Subcutaneous abdominal adipose tissue (tissue), 5 donors: ENCODE results near the gene GTPBP3.

Source experiments
- H3K27ac ChIP-seq: one replicate; pipeline ENCODE4 v1.7.0; 2013; ENCODE audit warnings: low read depth, mild to moderate bottlenecking, inconsistent platforms, low read length, moderate library complexity
- H3K27me3 ChIP-seq, 5 donors: one replicate each; pipeline ENCODE4 v1.7.0; 2013; ENCODE audit warnings: low read length in 5 of 5, inconsistent platforms in 1 of 5; ENCODE audit not compliant: control insufficient read depth in 5 of 5, insufficient read depth in 4 of 5
- H3K36me3 ChIP-seq, 5 donors: one replicate each; pipeline ENCODE4 v1.7.0; 2013; ENCODE audit warnings: low read length in 5 of 5; ENCODE audit not compliant: control insufficient read depth in 5 of 5, insufficient read depth in 5 of 5
- H3K4me1 ChIP-seq, 5 donors: one replicate each; pipeline ENCODE4 v1.7.0; 2013; ENCODE audit warnings: low read length in 5 of 5, mild to moderate bottlenecking in 3 of 5, moderate library complexity in 1 of 5; ENCODE audit not compliant: control insufficient read depth in 5 of 5, insufficient read depth in 5 of 5
- H3K4me3 ChIP-seq, 5 donors: one replicate each; pipeline ENCODE4 v1.7.0; 2013; ENCODE audit warnings: low read length in 5 of 5, low read depth in 1 of 5
- H3K9ac ChIP-seq, 5 donors: one replicate each; pipeline ENCODE4 v1.7.0; 2013; ENCODE audit warnings: low read length in 5 of 5, mild to moderate bottlenecking in 4 of 5, moderate library complexity in 3 of 5
- H3K9me3 ChIP-seq, 5 donors: one replicate each; pipeline ENCODE4 v1.7.0; 2013; ENCODE audit warnings: low read length in 5 of 5; ENCODE audit not compliant: control insufficient read depth in 5 of 5
- donor health status: healthy.
- donor health status: healthy.
- donor health status: healthy.
- donor health status: healthy.
- donor health status: healthy.

The GTPBP3 gene

DNA sequence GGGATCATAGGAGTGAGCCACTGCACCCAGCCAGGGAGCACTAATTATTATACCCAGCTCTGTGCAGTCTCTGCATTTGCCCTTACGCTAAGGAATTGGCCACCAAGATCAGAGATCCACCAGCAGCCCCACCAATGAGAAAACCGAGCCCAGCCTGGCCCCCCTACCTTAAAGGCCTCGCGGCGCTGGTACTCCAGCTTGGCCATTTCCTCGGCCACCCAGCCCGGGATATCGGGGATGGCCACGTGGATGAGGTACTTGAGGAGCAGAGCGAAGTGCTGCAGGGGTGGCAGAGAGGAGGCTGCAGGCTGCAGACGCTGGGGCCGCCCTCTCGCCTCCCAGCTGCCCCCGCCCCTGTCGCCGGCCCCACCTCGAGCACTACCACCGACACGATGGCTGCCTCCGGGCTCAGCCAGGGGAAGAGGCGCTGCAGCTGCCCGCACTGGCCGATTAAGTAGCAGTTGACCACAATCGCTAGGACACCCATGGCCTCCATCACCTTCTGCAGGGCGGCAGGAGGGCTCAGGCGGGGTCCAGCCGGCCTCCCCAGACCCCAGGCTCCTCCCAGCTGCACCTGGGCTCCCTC lies 10.2 kb upstream of the GTPBP3 start:
- H3K27me3 ChIP-seq, result no peaks in the 10 kb centered on the region
- H3K4me3 ChIP-seq, result no peak overlapping the region
- H3K36me3 ChIP-seq, result peaks cover 0 to 41% (median 12%) of the 10 kb centered on the region in 5 donors
- H3K9me3 ChIP-seq, result no peaks in the 10 kb centered on the region
- no peak overlapping the region for H3K9ac ChIP-seq
- peaks cover 0 to 45% (median 29%) of the 10 kb centered on the region in 5 donors for H3K4me1 ChIP-seq
- no peak overlapping the region for H3K27ac ChIP-seq

DNA sequence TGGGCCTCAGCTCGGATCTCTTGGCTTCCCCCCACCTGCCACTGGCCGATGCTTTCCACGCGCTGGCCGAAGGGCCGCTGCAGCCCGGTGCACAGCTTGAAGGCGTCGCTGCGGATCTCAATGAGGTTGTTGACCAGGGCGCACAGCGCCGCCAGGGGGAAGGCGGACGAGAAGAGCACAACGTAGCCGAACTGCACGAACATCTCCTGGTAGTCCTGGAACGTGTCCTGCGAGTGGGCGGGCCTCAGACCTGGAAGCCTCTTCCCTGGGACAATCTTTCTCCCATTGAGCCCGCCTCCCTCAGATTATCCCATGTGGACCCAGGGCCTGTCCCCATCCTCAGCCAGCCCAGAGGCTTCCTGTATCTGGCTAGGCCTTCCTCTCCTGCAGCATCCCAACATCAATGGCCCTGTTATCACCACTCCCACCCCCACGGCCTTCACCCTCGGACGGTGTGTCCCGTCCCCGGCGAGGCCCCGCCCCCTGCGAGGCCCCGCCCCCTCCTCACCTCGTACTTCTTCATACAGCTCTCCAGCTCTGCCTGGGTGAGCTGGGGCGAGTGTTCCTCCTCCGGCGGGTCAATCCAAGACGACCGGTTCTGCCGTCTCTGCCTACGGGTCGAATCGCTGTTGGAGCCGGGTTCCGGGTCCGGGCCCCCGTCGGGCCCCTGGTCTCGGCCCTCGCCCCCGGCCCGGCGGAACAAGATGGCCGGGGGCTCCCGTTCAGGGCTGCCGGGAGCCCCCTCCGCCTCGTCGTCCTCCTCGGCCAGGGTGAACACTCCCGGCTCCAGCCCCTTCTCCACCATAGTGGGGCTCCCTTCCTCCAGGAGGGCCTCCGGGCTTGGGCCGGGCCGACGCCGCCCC lies 9.5 kb upstream of the GTPBP3 start:
- H3K4me1 ChIP-seq, result peaks cover 0 to 38% (median 22%) of the 10 kb centered on the region in 5 donors
- H3K36me3 ChIP-seq, result peaks cover 0 to 42% (median 10%) of the 10 kb centered on the region in 5 donors
- H3K9ac ChIP-seq, result no peak overlapping the region
- H3K4me3 ChIP-seq, result no peak overlapping the region
- no peak overlapping the region for H3K27ac ChIP-seq
- no peaks in the 10 kb centered on the region for H3K27me3 ChIP-seq
- H3K9me3 ChIP-seq, result no peaks in the 10 kb centered on the region

DNA sequence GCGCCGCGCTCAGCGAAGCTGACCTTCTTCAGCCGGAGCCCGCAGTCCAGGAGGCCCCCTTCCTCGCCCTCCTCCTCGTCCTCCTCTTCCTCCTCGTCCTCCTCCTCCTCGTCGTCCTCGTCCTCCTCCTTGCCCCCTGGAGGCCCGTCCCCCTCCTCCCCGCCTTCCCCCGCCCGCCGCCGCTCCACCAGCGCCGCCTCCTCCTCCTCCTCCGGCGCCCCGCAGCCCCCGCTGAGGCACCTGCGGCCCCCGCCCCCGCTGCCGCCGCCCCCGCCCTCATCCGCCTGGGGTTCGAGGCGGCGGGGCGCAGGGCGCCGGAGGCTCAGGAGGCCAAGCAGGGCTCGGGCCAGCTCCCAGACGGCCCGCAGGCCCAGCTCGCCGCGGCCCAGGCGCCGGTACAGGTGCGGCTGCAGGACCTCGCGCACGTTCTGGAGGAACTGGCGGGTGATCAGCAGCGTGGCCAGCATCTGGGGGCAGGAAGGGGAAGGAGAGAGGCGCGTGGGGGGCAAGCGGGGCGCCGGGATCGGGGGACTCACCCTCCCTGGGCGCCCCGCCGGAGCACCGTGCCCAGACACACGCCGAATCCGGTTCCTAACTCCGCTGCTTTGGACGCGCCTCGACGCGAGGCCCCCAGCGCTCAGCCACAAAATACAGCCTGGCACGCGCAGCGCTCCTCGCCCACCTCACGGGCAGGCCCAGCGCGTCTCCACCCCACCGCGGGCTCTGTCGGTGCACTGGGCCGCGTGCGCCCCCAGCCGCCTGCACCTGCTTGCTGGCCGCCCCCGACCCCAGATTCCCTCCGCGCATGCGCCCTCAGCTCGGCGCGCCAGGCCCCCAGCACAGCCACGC lies 8.6 kb upstream of the GTPBP3 start:
- no peak overlapping the region for H3K4me3 ChIP-seq
- no peak overlapping the region for H3K27ac ChIP-seq
- H3K9ac ChIP-seq, result no peak overlapping the region

DNA sequence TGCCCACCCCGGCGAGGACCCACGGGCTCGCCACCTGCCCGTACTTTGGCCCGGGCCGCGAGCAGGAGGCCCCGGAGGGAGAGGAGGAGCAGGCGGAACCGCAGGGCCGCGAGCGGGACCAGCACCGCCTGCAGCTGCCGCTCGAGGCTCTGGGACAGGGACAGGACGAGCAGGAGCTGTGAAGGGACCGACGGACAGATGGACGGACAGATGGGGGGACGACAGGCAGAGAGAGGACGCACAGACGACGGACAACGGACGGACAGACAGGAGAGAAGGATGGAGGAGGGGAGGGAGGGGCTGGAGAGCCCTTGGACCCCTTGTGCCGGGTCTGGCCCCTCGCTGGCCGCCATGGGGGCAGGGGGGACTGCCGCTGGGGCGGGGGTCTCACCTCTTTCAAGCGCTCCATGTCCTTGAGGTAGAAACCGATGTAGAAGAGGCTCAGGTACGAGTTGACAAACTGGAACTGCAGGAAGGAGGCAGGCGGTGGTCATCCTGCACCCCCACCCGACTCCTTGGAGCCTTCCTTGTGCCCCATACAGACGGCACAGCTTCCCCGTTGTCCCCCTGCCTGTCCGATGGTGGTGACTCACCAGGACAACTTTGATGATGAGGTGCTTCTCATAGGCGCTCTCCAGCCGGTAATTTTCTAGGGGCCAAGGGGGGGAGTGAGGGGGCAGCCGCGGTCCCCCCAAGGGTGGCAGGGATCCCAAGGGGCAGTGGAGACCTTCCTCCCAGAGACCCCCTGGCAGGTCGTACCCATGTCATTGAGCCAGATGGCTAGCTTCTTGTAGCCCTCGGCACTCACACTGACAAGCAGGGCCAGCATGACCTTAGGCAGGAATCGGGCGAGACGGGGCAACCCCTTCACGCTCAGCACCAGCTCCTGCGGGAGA lies 7.7 kb upstream of the GTPBP3 start:
- H3K27ac ChIP-seq, result no peak overlapping the region
- no peak overlapping the region for H3K4me3 ChIP-seq
- H3K9ac ChIP-seq, result no peak overlapping the region
- H3K9me3 ChIP-seq, result no peaks in the 10 kb centered on the region
- peaks cover 0 to 47% (median 28%) of the 10 kb centered on the region in 5 donors for H3K4me1 ChIP-seq
- no peaks in the 10 kb centered on the region for H3K27me3 ChIP-seq
- H3K36me3 ChIP-seq, result peaks cover 0 to 40% (median 10%) of the 10 kb centered on the region in 5 donors

More for the DNA sequence above, 8.6 kb upstream of the GTPBP3 start:
- Histone ChIP-seq H3K4me1 (peaks cover 0 to 41% (median 20%) of the 10 kb centered on the region in 5 donors), H3K36me3 (peaks cover 0 to 42% (median 10%) of the 10 kb centered on the region in 5 donors), H3K27me3 (no peaks in the 10 kb centered on the region), H3K9me3 (no peaks in the 10 kb centered on the region)

DNA sequence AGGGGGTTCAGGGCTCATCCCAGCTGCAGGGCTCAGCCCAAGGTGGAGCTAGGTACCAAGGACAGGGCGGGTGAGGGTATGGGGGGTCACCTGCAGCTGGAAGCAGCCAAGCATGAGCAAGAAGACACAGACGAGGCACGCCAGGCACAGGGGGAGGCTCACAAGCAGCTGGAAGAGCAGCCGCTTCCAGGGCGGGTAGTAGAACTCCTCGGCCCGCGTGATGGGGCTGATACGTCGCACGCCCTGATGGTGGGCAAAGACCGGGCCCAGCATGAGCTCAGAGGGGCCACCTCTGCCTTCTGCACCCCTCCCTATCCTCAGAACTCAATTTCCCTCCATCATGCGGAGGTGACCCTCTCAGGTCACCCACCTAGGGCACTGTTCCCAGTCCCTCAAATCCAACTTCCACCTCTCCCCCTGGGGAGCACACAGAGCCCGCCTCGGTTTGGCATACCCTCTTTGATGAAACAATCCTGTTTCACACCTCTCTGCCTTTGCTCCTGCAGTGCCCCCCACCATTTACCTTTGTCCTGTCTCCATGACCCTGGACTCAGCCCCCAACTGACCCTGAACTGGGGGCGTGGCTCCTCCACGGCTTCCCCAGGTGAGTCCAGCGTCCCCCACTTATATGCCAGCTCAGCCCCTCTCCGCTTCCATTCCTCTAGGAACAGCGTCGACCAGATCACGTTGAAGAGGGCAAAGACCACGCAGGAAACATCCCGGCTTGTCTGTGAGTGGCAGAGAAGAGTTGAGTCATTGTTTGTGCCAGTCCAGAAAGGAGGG lies 6.9 kb upstream of the GTPBP3 start:
- Histone ChIP-seq H3K27me3 (no peaks in the 10 kb centered on the region), H3K36me3 (peaks cover 0 to 32% (median 10%) of the 10 kb centered on the region in 5 donors), H3K27ac (no peak overlapping the region), H3K9ac (no peak overlapping the region), H3K9me3 (no peaks in the 10 kb centered on the region), H3K4me3 (no peak overlapping the region), H3K4me1 (peaks cover 3 to 52% (median 32%) of the 10 kb centered on the region in 5 donors)

DNA sequence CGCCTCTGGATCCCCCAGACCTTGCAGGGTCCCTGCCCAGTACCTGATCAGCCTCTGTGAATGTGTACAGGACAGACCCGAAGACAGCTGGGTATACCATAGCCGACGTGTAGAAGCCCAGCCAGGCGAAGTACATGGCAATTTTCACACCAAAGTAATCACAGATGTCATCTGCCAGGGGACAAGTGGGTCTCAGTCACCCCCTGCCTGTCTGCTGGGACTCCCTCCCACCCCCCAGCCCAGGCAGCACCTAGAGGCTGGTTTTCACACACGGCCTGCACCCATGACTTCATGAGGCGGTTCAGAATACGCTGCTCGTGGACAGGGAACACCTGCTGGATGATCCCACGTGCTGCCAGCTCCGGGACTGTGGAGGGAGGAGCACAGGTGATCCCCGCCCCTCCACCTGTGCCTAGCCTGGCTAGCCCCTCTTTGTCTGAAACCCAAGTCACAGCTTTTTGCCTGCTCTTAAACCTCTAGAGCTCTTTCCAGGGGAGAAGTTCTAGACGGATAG lies 6.3 kb upstream of the GTPBP3 start:
- Histone ChIP-seq H3K9ac (no peak overlapping the region), H3K4me3 (no peak overlapping the region), H3K9me3 (no peaks in the 10 kb centered on the region), H3K27ac (no peak overlapping the region), H3K4me1 (peaks cover 3 to 53% (median 29%) of the 10 kb centered on the region in 5 donors), H3K36me3 (peaks cover 0 to 32% (median 10%) of the 10 kb centered on the region in 5 donors), H3K27me3 (no peaks in the 10 kb centered on the region)

DNA sequence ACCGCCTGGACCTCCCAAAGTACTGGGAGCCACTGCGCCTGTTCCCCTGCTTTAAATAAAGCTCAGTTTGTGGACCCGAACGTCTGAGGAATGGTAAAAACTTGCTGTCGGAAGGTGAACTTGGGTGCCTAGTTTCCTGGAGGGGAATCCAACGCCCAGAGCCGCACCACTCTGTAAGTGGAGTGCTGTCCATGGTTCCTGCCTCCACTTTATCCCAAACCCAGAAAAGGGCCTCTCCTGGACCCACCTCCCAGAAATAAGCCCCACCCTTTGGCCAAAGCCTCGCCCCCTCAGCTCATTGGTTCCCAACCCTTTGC lies 5.0 kb upstream of the GTPBP3 start:
- Histone ChIP-seq H3K4me1 (peaks cover 3 to 51% (median 28%) of the 10 kb centered on the region in 5 donors), H3K27me3 (no peaks in the 10 kb centered on the region), H3K9ac (no peak overlapping the region), H3K4me3 (no peak overlapping the region), H3K27ac (no peak overlapping the region), H3K36me3 (peaks cover 0 to 27% (median 10%) of the 10 kb centered on the region in 5 donors), H3K9me3 (no peaks in the 10 kb centered on the region)

DNA sequence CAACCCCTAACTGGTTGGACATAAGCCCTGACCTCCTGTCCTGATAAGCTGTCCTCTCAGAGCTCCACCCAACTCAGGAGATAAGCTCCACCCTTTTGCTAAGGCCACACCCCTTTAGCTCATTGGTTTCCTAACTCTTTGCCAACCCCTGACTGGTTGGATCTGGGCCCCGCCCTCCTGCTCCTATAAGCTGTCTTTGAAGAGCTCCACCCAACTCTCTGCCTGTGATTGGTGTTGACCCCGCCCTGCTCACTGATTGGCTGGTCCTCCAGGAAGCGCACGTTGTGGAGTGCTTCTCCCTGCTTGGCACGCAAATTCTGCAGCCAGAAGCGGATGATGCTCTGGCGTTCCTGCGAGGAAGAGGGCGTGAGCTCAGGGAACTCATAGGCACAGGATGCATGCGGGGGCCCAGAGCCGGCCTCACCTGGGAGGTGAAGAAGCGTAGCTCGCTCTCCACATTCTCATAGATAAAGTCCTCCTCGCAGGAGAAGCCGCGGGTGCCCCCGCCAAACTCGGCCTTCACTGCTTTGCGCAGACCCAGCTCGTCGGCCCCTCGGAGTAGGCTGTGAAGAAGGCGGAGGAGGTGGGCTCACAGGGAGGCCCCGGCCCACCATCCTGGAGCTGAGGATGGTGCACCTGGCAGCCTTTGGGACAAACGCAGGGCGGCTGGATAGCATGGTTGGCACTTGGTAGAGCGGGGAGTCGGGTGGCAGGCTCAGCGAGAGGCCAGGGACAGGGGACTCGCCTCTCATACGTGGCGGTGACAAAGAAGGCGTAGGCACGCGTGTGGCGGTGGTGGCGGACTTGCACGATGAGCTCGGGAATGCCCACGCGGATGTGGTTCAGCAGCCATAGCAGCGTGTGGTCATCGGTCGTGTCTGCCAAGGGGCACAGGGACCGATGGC lies 4.4 kb upstream of the GTPBP3 start:
- Histone ChIP-seq H3K9ac (no peak overlapping the region), H3K9me3 (no peaks in the 10 kb centered on the region), H3K27ac (no peak overlapping the region), H3K27me3 (no peaks in the 10 kb centered on the region), H3K4me3 (no peak overlapping the region), H3K4me1 (peaks cover 3 to 56% (median 33%) of the 10 kb centered on the region in 5 donors), H3K36me3 (peaks cover 0 to 22% (median 8%) of the 10 kb centered on the region in 5 donors)
